ENCODE data around the gene LGR4. TPM values are rescaled to one million over a fixed set of nuclear protein-coding genes. Genes with fewer than 3 reads are reported as not detected.

Gene LGR4
- total RNA-seq, 1 experiment from 2014 or later = 7.1 TPM

- no peak for TF ChIP-seq EZH2phosphoT487 (IDR thresholded peaks at IDR 0.05; ENCODE audit: borderline replicate concordance)
- no peak for TF ChIP-seq ZFX (IDR thresholded peaks at IDR 0.05)
- no peak for TF ChIP-seq MAX (IDR thresholded peaks at IDR 0.05)
- TF ChIP-seq CEBPB (IDR thresholded peaks at IDR 0.05; ENCODE audit: low read depth) = no peak
- no peak for TF ChIP-seq SIN3A (IDR thresholded peaks at IDR 0.05; ENCODE audit: low read depth)
- TF ChIP-seq ELF1 (IDR thresholded peaks at IDR 0.05; ENCODE audit: borderline replicate concordance, low read depth) = no peak
- no peak for TF ChIP-seq ZBTB33 (IDR thresholded peaks at IDR 0.05; ENCODE audit: extremely low read depth, insufficient replicate concordance, low read length)
- TF ChIP-seq JUND (IDR thresholded peaks at IDR 0.05) = no peak
- TF ChIP-seq EZH2 (IDR thresholded peaks at IDR 0.05) = no peak
Observed at GRCh38 chr11:27348340-27348873, 124.2 kb downstream of the LGR4 start (continued).

- ATAC-seq (no peak), DNase-seq (ENCODE audit: low read depth, low spot score) (no peak)
- no peaks in the 10 kb centered on the region for H3K36me3 ChIP-seq (ENCODE audit: control insufficient read depth in 1 of 2, insufficient read depth in 2 of 2, low read length in 2 of 2)
- H3K9me3 ChIP-seq (ENCODE audit: control insufficient read depth in 1 of 2, insufficient read depth in 1 of 2, low read depth in 1 of 2, low read length in 2 of 2) = no peaks in the 10 kb centered on the region
- no peaks in the 10 kb centered on the region for H3K27me3 ChIP-seq (ENCODE audit: insufficient read depth, low read length)
- intact Hi-C loops (cut with micrococcal nuclease) = no loop called here
- BruUV-seq (replicated peaks) = no TSS peak
- H2AFZ ChIP-seq (ENCODE audit: low read depth, low read length, poor library complexity, severe bottlenecking) = no peak overlapping the region
- RAD21 ChIA-PET (ENCODE audit: low non-redundant PET in 1 of 2, low total read pairs in 2 of 2, uncharacterized antibody in 2 of 2, unreplicated experiment in 2 of 2) = no interaction called here
- POLR2A ChIA-PET = no interaction called here
- no peaks in the 10 kb centered on the region for H3K4me1 ChIP-seq (ENCODE audit: control insufficient read depth in 1 of 2, insufficient read depth in 2 of 2, low read length in 2 of 2)
- H3K4me2 ChIP-seq (ENCODE audit: low read length) = no peak overlapping the region
- no peak overlapping the region for H3K4me3 ChIP-seq (replicated peaks in 1 of 2; ENCODE audit: low read depth in 1 of 2, low read length in 2 of 2)
- CTCF ChIA-PET = no interaction called here
- H3K27ac ChIP-seq (ENCODE audit: low read depth, low read length) = no peak overlapping the region
- H3K9me2 ChIP-seq (ENCODE audit: insufficient read depth) = no peaks in the 10 kb centered on the region
- no peaks in the 10 kb centered on the region for H4K20me1 ChIP-seq (ENCODE audit: insufficient read depth)
- no peak overlapping the region for H3K9ac ChIP-seq (ENCODE audit: low read length)
- H3K79me2 ChIP-seq (ENCODE audit: insufficient read depth, low read length) = no peaks in the 10 kb centered on the region; the same call in 1 of the 2 replicates
- TF ChIP-seq JUND (IDR thresholded peaks at IDR 0.05) (no peak), POLR2A (IDR thresholded peaks at IDR 0.05; ENCODE audit: borderline replicate concordance, extremely low read depth, insufficient read depth, insufficient read length) (no peak), ZBTB33 (IDR thresholded peaks at IDR 0.05; ENCODE audit: extremely low read depth, insufficient replicate concordance, low read length) (no peak), CEBPB (IDR thresholded peaks at IDR 0.05; ENCODE audit: low read depth) (no peak), ZNF274 (IDR thresholded peaks at IDR 0.05; ENCODE audit: low read depth, low read length) (no peak), MAX (IDR thresholded peaks at IDR 0.05) (no peak), SP1 (IDR thresholded peaks at IDR 0.05; ENCODE audit: low read depth) (no peak), REST (IDR thresholded peaks at IDR 0.05; ENCODE audit: low read depth) (no peak)
Observed at GRCh38 chr11:27347359-27348339, 124.9 kb downstream of the LGR4 start.
